Gastroesophageal sphincter (tissue), 4 donors: ENCODE results near the gene CRYGC. TPM values are rescaled to one million over a fixed set of nuclear protein-coding genes. Genes with fewer than 3 reads are reported as not detected.

Experiments used
- ATAC-seq: fragments of 150-250 bp; one replicate; pipeline ENCODE4 v1.9.1; 2016; ENCODE audit warnings: mild to moderate bottlenecking, moderate library complexity
- H3K27ac ChIP-seq, 4 donors: fragments of 200-600 bp; sonication (generic) in 3 of 4; 1 replicate in 3 of 4; 2 replicates in 1 of 4; pipeline ENCODE4 v1.5.1; 2016 to 2019
- H3K27me3 ChIP-seq: fragments of 200-600 bp; sonication (generic); one replicate; pipeline ENCODE4 v1.5.1; 2019
- H3K36me3 ChIP-seq, 2 donors: fragments of 200-600 bp; sonication (generic); one replicate each; pipeline ENCODE4 v1.5.1; 2019; ENCODE audit warnings: control low read depth in 1 of 2
- H3K4me1 ChIP-seq, 3 donors: fragments of 200-600 bp; sonication (generic); 1 replicate in 2 of 3; 2 replicates in 1 of 3; pipeline ENCODE4 v1.5.1; 2016 to 2019; ENCODE audit warnings: control low read depth in 2 of 3
- H3K4me3 ChIP-seq, 2 donors: fragments of 200-600 bp; sonication (generic); one replicate each; pipeline ENCODE4 v1.5.1; 2019; ENCODE audit warnings: mild to moderate bottlenecking in 1 of 2, moderate library complexity in 1 of 2
- H3K9me3 ChIP-seq, 3 donors: fragments of 200-600 bp; sonication (generic); one replicate each; pipeline ENCODE4 v1.5.1; 2017 to 2019; ENCODE audit warnings: control low read depth in 2 of 3
- EP300 ChIP-seq: sonication (generic); formaldehyde crosslinking; IDR thresholded peaks from one replicate; pipeline ENCODE4 v1.6.1; 2017; ENCODE audit warnings: antibody characterized with exemption, mild to moderate bottlenecking
- POLR2A ChIP-seq, 2 donors: fragments of 450-650 bp; IDR thresholded peaks; one replicate each; pipeline ENCODE4 v1.6.1; 2017; ENCODE audit warnings: antibody characterized with exemption in 2 of 2, mild to moderate bottlenecking in 2 of 2, moderate library complexity in 1 of 2
- POLR2AphosphoS5 ChIP-seq: sonication (generic); formaldehyde crosslinking; IDR thresholded peaks from one replicate; pipeline ENCODE4 v1.6.1; 2017; ENCODE audit warnings: antibody characterized with exemption
- WGBS, 2 donors: methylation state at CpG; one replicate each; pipeline ENCODE4 v1.1.5; 2018; ENCODE audit warnings: low coverage in 1 of 2; 5-methylcytosine and 5-hydroxymethylcytosine counted together
- total RNA-seq, 4 donors: library from RNA; depleted of rRNA; stranded (reverse); fragments of >200 nt; gene quantifications; one replicate each; pipeline ENCODE4 v1.1.0, GENCODE V29; 2016
- TF ChIP-seq, protein P1 (sequence below), 4 experiments: fragments of 200-600 bp in 2 of 4; fragments of 450-650 bp in 2 of 4; sonication (generic) in 1 of 4; IDR thresholded peaks; one replicate each; pipeline ENCODE4 v1.5.1; 2017 to 2019; ENCODE audit warnings: antibody characterized with exemption in 4 of 4, mild to moderate bottlenecking in 2 of 4, moderate library complexity in 2 of 4

CRYGC gene
- total RNA-seq, 4 donors from 2014 or later = not detected

GRCh38 chr2:208086029-208086428, 43.6 kb downstream of the CRYGC start:
- H3K36me3 ChIP-seq = no peaks in the 10 kb centered on the region
- no peaks in the 10 kb centered on the region for H3K4me1 ChIP-seq
- H3K9me3 ChIP-seq = peaks cover 0 to 7% (median 0%) of the 10 kb centered on the region in 3 donors
- ATAC-seq = no peak
- TF ChIP-seq, protein P1, sequence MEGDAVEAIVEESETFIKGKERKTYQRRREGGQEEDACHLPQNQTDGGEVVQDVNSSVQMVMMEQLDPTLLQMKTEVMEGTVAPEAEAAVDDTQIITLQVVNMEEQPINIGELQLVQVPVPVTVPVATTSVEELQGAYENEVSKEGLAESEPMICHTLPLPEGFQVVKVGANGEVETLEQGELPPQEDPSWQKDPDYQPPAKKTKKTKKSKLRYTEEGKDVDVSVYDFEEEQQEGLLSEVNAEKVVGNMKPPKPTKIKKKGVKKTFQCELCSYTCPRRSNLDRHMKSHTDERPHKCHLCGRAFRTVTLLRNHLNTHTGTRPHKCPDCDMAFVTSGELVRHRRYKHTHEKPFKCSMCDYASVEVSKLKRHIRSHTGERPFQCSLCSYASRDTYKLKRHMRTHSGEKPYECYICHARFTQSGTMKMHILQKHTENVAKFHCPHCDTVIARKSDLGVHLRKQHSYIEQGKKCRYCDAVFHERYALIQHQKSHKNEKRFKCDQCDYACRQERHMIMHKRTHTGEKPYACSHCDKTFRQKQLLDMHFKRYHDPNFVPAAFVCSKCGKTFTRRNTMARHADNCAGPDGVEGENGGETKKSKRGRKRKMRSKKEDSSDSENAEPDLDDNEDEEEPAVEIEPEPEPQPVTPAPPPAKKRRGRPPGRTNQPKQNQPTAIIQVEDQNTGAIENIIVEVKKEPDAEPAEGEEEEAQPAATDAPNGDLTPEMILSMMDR (IDR thresholded peaks at IDR 0.05) = no peak
- TF ChIP-seq POLR2AphosphoS5 = no peak
- no peak for TF ChIP-seq POLR2A (IDR thresholded peaks at IDR 0.05)
- no peak for TF ChIP-seq EP300
- 50 to 86% methylated on average over 1 of the region's 1 CpG for WGBS, 2 donors
- H3K27me3 ChIP-seq = no peaks in the 10 kb centered on the region
- H3K4me3 ChIP-seq = no peak overlapping the region
- H3K27ac ChIP-seq = no peak overlapping the region

DNA sequence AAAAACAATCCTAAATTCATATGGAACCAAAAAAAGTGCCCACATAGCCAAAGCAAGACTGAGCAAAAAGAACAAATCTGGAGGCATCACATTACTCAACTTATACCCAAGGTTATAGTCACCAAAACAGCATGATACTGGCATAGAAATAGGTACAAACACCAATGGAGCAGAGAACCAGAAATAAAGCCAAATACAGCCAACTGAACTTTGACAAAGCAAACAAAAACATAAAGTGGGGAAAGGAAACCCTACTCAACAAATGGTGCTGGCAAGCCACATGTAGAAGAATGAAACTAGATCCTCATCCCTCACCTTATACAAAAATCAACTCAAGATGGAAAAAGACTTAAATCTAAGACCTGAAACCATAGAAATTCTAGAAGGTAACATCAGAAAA, 45.8 kb downstream of the CRYGC start:
- TF ChIP-seq EP300 (no peak), POLR2AphosphoS5 (no peak), POLR2A (IDR thresholded peaks at IDR 0.05) (no peak)
- TF ChIP-seq, protein P1 (IDR thresholded peaks at IDR 0.05) = no peak
- no peak for ATAC-seq
- no peaks in the 10 kb centered on the region for H3K4me1 ChIP-seq
- H3K9me3 ChIP-seq = peaks cover 0 to 4% (median 0%) of the 10 kb centered on the region in 3 donors
- no peak overlapping the region for H3K27ac ChIP-seq
- H3K27me3 ChIP-seq = peaks cover 3% of the 10 kb centered on the region
- H3K36me3 ChIP-seq = no peaks in the 10 kb centered on the region
- H3K4me3 ChIP-seq = no peak overlapping the region

Other genes starting within 250 kb of the CRYGC start
- gene PLEKHM3, start 104.3 kb downstream of the CRYGC start, total RNA-seq = 10 to 100 TPM; 21.4 to 35.5 (median 29.7) TPM
- gene CRYGD, start 5.3 kb downstream of the CRYGC start, total RNA-seq = not detected
- gene CRYGB, start 16.3 kb upstream of the CRYGC start, total RNA-seq = not detected
- gene CRYGA, start 33.8 kb upstream of the CRYGC start, total RNA-seq = not detected
- not detected for gene C2orf80, start 60.2 kb upstream of the CRYGC start, total RNA-seq
- gene IDH1, start 125.2 kb upstream of the CRYGC start, total RNA-seq = 10 to 100 TPM; 21.3 to 65.1 (median 31.7) TPM
- 10 to 100 TPM; 24.5 to 32.6 (median 27.2) TPM for gene PIKFYVE, start 136.4 kb upstream of the CRYGC start, total RNA-seq